Activated T-helper 1 cell treated with anti-CD3 and anti-CD28 coated beads, Interleukin-12 subunit alpha, Interleukin-12 subunit beta, Interleukin-2, Interleukin-4 antibody, amounts not matched to agents 30 ng/mL and 10 ng/mL and 1 ng/mL, durations not matched to agents 14 hours and 24 hours and 36 hours (primary cell): Measurements from ENCODE around the gene TRAP1. TPM values are rescaled to one million over a fixed set of nuclear protein-coding genes. Genes with fewer than 3 reads are reported as not detected.

Experiments
- DNase-seq: peaks from one replicate; pipeline ENCODE4 v3.0.0; 2021; ENCODE audit warnings: low spot score
- H3K27ac Mint-ChIP-seq: one replicate; pipeline ENCODE4 v1.8.0; 2021; ENCODE audit warnings: mild to moderate bottlenecking, mixed read lengths
- H3K27me3 Mint-ChIP-seq: one replicate; pipeline ENCODE4 v1.8.0; 2022; ENCODE audit warnings: mild to moderate bottlenecking, moderate library complexity, mixed read lengths; ENCODE audit not compliant: insufficient read depth
- H3K36me3 Mint-ChIP-seq: one replicate; pipeline ENCODE4 v1.8.0; 2021; ENCODE audit warnings: low read depth, mixed read lengths
- H3K4me1 Mint-ChIP-seq: one replicate; pipeline ENCODE4 v1.8.0; 2021; ENCODE audit warnings: low read depth, mixed read lengths
- H3K4me3 Mint-ChIP-seq: one replicate; pipeline ENCODE4 v1.8.0; 2021; ENCODE audit warnings: mild to moderate bottlenecking, moderate library complexity, mixed read lengths
- H3K9me3 Mint-ChIP-seq: one replicate; pipeline ENCODE4 v1.8.0; 2021; ENCODE audit warnings: mixed read lengths
- intact Hi-C: fragments of 100-400 bp; cut with micrococcal nuclease; formaldehyde crosslinking; loops from one replicate; pipeline ENCODE4 v1.15.1; 2024
- total RNA-seq: library from RNA; stranded (reverse); gene quantifications from 2 replicates; pipeline ENCODE4 v1.2.3, GENCODE V29; 2022

TRAP1 gene
- total RNA-seq: 351 and 353 TPM in 2 replicates

DNA sequence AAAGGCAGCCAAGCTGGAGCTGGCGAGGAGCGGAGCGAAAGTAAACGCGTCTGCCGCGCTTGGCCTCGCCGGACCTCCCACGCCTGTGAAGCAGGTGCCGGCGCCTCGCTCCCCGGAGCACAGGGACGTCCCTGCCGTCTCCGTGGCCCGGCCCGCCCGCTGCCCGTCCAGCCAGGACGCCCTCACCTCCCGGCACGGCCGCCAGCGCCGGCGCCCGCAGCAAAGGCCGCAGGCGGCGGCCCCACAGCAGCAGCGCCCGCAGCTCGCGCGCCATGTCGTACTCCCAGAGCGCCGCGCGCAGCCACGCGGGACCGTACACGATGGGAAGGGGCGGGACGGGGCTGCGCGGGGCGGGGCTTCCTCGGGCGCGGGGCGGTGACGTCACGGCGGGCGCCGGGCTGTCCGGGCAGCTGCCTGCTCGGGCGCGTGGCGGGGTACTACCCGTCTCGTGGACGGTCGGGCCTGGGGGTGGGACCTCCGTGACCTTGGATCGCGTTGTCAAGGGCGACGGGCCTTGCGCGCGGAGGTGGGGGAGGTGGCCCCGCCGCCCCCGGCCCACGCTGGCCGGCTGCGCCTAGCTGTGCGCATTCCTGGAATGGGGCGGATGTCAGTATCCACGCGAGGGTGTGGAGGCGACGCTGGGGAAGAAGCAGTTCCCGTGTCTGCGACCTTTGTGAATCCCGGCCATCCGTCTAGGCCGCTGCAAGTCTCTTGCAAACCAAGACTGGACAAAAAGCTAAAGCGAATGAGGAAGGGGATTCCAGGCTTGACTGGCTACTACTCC lies at the start of gene TRAP1:
TSS of gene TRAP1 (minus strand) at position 290 of the 784 bp plus-strand sequence. CDS start at position 274, 16 bp downstream.
- Mint-ChIP-seq H3K27me3 (peaks cover 2% of the 10 kb centered on the region), H3K4me3 (peak within 1 kb of the TSS; percentile 91), H3K36me3 (peaks cover 15% of the 10 kb centered on the region), H3K4me1 (peaks cover 33% of the 10 kb centered on the region), H3K27ac (peak within 1 kb of the TSS; percentile 90), H3K9me3 (no peaks in the 10 kb centered on the region)
- intact Hi-C loops: loop anchor here (1.0 to 2.0 kb wide), 4 partner anchors 27 to 536 kb away; partner anchors contain the start of genes CREBBP and SLX4
- peak; percentile 87 for DNase-seq

DNA sequence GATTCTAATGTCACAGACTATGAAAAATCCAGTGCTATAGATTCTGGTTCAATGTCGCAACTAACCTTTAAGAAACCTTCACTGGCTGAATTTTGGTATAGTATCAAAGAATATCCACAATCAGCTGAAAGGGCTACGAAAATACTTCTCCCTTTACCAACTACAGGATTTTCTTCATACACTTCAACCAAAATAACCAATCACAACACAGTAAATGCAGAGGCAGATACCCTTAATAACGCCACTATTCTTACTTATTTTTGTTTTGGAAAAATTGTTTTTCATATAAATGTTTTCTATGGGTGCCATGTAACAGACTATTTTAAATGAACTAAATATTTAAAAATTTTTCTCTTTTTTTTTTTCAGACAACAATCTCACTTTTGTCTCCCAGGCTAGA lies 48.9 kb upstream of the TRAP1 start:
- H3K27me3 Mint-ChIP-seq: no peaks in the 10 kb centered on the region
- no peaks in the 10 kb centered on the region for H3K9me3 Mint-ChIP-seq
- no peak overlapping the region for H3K27ac Mint-ChIP-seq
- H3K4me3 Mint-ChIP-seq: no peak overlapping the region
- peaks cover 34% of the 10 kb centered on the region for H3K36me3 Mint-ChIP-seq
- no peak for DNase-seq
- intact Hi-C loops: no loop called here
- H3K4me1 Mint-ChIP-seq: no peaks in the 10 kb centered on the region

DNA sequence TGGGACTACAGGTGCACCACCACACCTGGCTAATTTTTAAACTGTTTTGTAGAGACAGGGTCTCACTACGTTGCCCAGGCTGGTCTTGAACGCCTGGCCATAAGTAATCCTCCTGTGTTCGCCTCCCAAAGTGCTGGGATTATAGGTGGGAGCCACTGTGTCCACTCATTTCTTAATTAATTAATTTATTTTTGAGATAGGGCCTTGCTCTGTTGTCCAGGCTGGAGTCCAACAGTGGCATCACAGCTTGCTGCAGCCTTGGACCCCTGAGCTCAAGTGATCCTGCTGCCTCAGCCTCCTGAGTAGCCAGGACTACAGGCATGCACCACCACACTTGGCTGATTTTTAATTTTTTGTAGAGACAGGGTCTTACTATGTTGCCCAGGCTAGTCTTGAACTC lies 47.1 kb upstream of the TRAP1 start:
- H3K4me3 Mint-ChIP-seq: no peak overlapping the region
- no peaks in the 10 kb centered on the region for H3K27me3 Mint-ChIP-seq
- no peaks in the 10 kb centered on the region for H3K4me1 Mint-ChIP-seq
- H3K36me3 Mint-ChIP-seq: peaks cover 27% of the 10 kb centered on the region
- H3K9me3 Mint-ChIP-seq: no peaks in the 10 kb centered on the region
- intact Hi-C loops: no loop called here
- H3K27ac Mint-ChIP-seq: no peak overlapping the region
- DNase-seq: no peak

DNA sequence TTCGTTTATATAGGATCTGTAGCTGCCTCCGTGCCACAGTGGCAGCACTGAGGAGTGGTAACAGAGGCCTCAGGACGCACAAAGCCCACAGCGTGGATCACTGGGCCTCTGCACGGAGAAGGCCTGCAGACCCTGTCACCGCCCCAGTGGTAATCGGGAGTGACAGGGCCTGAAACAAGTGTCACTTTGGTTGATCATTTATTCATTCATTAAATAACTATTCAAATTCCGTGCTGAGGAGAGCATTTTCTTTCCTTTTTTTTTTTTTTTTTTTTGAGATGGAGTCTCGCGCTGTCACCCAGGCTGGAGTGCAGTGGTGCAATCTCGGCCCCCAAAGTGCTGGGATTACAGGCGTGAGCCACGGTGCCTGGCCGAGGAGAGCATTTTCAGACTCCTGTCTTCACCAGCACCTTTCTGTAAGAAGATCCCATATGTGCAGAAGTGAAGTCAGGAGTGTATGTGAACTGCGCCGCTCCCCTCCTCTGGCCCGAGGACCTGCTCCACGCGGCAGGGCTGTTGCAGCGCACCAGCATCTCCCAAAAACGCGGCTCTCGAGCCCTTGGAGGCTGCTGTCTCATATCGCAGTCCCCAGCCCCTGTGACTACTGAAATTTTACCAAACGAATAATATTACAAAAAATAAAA lies 44.9 kb upstream of the TRAP1 start:
- intact Hi-C loops: no loop called here
- H3K4me1 Mint-ChIP-seq: no peaks in the 10 kb centered on the region
- no peak for DNase-seq
- H3K9me3 Mint-ChIP-seq: no peaks in the 10 kb centered on the region
- no peak overlapping the region for H3K27ac Mint-ChIP-seq
- H3K27me3 Mint-ChIP-seq: no peaks in the 10 kb centered on the region
- H3K4me3 Mint-ChIP-seq: no peak overlapping the region
- peaks cover 23% of the 10 kb centered on the region for H3K36me3 Mint-ChIP-seq

DNA sequence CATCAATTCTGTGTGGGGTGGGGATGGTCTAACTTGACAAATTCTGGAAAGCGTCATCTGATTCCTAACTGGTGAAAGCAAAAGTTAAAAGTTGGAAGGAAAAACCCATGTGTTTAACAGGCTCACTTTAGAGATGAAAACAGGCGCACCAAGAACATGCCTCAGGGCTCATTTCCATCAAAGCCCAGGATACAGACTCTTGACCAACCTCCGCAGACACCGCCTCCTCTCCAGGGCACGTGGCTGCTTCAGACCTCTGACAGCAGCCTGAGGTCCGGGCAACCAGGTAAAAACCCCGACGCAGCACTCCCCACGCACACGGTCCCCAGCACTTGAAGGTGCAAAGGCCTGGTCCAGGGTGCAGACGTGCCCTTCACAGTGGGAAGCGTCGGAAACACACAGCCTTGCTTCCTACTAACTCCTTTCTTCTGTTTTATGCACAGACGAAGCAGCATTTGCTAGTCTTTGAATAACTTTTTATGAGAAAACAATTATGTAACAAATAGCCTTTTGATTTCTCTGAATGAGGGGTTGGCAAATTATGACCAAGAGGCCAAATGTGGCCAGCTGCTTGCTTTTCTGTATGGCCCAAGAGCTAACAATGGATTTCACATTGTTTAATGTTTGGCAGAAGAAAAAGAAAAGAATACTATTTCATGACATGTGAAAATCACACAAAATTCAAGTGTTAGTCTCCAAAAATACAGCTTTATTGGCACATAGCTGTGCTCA lies 44.2 kb upstream of the TRAP1 start:
- no peak for DNase-seq
- no peaks in the 10 kb centered on the region for H3K27me3 Mint-ChIP-seq
- H3K4me1 Mint-ChIP-seq: no peaks in the 10 kb centered on the region
- no peak overlapping the region for H3K4me3 Mint-ChIP-seq
- no peaks in the 10 kb centered on the region for H3K9me3 Mint-ChIP-seq
- intact Hi-C loops: no loop called here
- no peak overlapping the region for H3K27ac Mint-ChIP-seq
- peaks cover 16% of the 10 kb centered on the region for H3K36me3 Mint-ChIP-seq

DNA sequence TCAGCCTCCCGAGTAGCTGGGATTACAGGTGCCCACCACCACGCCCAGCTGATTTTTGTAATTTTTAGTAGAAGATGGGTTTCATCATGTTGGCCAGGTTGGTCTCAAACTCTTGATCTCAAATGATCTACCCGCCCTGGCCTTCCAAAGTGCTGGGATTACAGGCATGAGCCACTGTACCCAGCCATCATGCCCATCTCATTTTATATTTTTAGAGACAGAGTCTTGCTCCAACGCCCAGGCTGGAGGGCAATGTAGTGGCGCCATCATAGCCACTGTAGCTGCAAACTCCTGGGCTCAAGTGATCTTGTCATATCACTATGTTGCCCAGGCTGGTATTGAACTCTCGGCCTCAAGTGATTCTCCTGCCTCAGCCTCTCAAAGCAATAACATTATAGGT lies 43.2 kb upstream of the TRAP1 start:
- Mint-ChIP-seq H3K36me3 (peaks cover 19% of the 10 kb centered on the region), H3K27me3 (no peaks in the 10 kb centered on the region), H3K4me1 (no peaks in the 10 kb centered on the region), H3K4me3 (no peak overlapping the region), H3K9me3 (no peaks in the 10 kb centered on the region), H3K27ac (no peak overlapping the region)
- intact Hi-C loops: no loop called here
- no peak for DNase-seq

DNA sequence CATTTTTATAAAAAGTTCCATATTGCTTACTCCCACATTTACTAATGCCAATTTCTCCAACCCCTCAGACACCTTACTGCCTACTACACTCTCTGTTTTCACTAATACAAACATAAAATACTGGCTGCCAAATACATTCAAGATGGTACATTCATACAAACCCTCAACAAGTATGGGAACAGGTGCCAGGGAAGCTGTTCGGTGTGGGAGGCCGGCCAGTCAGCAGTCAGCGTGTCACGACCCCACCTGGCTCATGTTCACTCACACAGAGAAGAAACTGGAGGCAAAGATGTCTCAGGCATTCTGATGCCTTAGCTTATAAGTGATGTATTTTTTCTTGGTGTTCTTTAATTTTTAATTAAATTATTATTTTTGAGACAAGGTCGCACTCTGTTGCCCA lies 42.4 kb upstream of the TRAP1 start:
- Mint-ChIP-seq H3K27ac (no peak overlapping the region), H3K4me3 (no peak overlapping the region), H3K4me1 (no peaks in the 10 kb centered on the region), H3K36me3 (peaks cover 22% of the 10 kb centered on the region), H3K9me3 (no peaks in the 10 kb centered on the region), H3K27me3 (no peaks in the 10 kb centered on the region)
- intact Hi-C loops: no loop called here
- no peak for DNase-seq

DNA sequence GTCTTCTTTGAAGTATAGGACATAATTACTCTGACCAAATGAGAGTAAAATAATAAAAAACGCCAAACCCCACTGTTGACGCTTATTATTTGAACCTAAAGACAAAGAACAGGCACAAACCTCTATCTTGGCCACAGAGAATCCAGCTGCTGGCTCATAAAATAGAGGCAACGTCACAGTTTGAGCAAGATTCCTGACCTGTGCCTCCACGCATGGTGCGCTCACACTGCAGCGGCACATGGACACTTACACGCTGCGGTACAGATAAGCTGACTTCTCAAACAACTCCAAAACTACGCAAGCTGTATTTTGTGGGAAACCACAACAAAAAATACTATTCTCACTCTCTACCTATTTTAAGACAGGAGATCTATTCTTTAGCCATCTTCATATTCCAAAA lies 38.8 kb upstream of the TRAP1 start:
- H3K27me3 Mint-ChIP-seq: no peaks in the 10 kb centered on the region
- no peaks in the 10 kb centered on the region for H3K9me3 Mint-ChIP-seq
- intact Hi-C loops: no loop called here
- peaks cover 34% of the 10 kb centered on the region for H3K36me3 Mint-ChIP-seq
- no peak overlapping the region for H3K27ac Mint-ChIP-seq
- H3K4me3 Mint-ChIP-seq: no peak overlapping the region
- no peaks in the 10 kb centered on the region for H3K4me1 Mint-ChIP-seq
- no peak for DNase-seq

DNA sequence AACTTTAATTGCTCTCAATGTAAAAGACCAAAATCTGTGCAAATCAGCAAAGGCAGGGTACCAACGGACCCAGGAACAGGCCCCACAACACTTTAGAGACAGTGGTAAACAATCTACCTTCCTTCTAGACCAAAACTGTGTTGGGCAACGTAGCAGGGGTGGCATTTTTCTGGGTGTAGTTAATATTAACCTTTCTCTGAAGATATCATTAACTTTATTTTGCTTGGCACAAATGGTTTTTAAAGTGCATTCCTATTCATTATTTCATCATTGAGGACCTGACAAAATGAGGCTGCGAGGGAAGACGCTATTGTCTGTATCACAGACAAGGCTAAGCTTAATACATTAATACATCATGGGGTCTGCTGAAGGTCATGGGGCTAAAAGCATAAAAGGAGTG lies 37.9 kb upstream of the TRAP1 start:
- no peaks in the 10 kb centered on the region for H3K27me3 Mint-ChIP-seq
- no peaks in the 10 kb centered on the region for H3K9me3 Mint-ChIP-seq
- no peak overlapping the region for H3K4me3 Mint-ChIP-seq
- DNase-seq: no peak
- no peak overlapping the region for H3K27ac Mint-ChIP-seq
- peaks cover 2% of the 10 kb centered on the region for H3K4me1 Mint-ChIP-seq
- intact Hi-C loops: no loop called here
- peaks cover 38% of the 10 kb centered on the region for H3K36me3 Mint-ChIP-seq

DNA sequence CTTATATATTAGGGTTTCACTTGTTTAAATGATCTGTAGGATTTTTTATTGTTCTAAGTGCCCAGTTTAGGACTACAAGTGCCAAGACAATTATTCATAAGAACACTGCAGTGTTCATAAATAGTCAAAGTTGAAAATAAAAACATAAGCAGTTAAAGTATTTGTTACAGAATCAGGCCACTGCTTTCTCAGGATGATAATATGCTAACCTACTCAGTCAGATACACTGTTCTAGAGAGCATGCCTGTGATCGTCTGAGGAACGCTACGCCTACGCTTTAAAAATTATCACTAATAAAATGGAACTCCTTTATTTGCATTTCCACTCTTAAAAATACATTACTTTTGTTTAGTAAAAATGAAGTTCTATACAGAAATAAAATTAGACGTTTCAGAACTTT lies 37.4 kb upstream of the TRAP1 start:
- no peak for DNase-seq
- no peak overlapping the region for H3K4me3 Mint-ChIP-seq
- H3K27ac Mint-ChIP-seq: no peak overlapping the region
- no peaks in the 10 kb centered on the region for H3K9me3 Mint-ChIP-seq
- no peaks in the 10 kb centered on the region for H3K27me3 Mint-ChIP-seq
- intact Hi-C loops: no loop called here
- H3K4me1 Mint-ChIP-seq: peaks cover 7% of the 10 kb centered on the region
- H3K36me3 Mint-ChIP-seq: peaks cover 42% of the 10 kb centered on the region

DNA sequence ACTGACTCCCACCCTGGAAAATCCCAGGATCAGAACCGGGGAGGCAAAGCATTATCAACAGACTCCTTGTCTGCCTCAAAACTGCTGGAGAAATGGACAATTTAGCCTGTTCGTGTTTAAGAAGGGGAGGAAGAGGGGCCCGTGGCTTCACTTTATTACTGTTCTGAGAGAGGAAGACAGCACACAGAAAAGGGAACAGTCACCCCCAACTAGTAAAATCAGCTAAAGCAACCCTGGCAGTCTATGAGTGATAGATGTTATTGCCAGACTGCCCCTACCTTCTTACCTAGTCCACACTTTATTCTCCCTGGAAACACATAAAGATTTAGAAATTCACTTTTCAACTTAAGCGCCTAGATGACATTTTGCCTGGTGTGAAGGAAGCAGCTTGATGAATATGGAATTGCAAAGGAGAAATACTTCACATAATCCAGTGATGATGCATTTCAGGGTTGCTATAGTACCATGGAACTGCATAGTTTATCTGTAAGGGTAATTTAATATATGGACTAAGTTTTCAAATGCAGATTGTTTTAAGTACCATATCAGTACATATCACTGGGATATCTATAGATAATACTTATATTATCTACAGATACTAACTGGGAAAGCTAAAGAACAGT lies 36.9 kb upstream of the TRAP1 start:
- H3K27me3 Mint-ChIP-seq: no peaks in the 10 kb centered on the region
- H3K9me3 Mint-ChIP-seq: no peaks in the 10 kb centered on the region
- peaks cover 9% of the 10 kb centered on the region for H3K4me1 Mint-ChIP-seq
- H3K4me3 Mint-ChIP-seq: no peak overlapping the region
- intact Hi-C loops: no loop called here
- H3K27ac Mint-ChIP-seq: no peak overlapping the region
- DNase-seq: no peak
- H3K36me3 Mint-ChIP-seq: peaks cover 45% of the 10 kb centered on the region

DNA sequence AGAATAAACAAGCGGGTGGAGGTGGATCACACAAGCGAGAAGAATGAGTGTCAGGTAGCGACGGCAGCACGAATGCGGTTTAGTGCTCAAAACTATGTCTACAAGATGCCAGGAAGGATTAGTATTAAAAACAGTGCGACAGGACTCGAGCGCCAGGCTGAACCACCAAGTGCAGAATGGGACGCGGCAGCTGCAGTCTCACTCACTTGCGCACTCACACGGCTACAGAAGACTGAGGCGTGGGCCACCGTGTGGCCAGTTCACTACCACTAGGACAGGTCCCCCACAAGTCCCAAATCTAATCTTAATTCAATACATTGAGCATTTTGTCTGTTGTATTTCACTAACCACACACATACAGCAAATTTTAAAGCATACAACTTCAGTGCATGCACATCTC lies 35.7 kb upstream of the TRAP1 start:
- intact Hi-C loops: no loop called here
- no peaks in the 10 kb centered on the region for H3K27me3 Mint-ChIP-seq
- no peaks in the 10 kb centered on the region for H3K9me3 Mint-ChIP-seq
- H3K27ac Mint-ChIP-seq: no peak overlapping the region
- no peak overlapping the region for H3K4me3 Mint-ChIP-seq
- peaks cover 9% of the 10 kb centered on the region for H3K4me1 Mint-ChIP-seq
- peaks cover 46% of the 10 kb centered on the region for H3K36me3 Mint-ChIP-seq
- DNase-seq: no peak

DNA sequence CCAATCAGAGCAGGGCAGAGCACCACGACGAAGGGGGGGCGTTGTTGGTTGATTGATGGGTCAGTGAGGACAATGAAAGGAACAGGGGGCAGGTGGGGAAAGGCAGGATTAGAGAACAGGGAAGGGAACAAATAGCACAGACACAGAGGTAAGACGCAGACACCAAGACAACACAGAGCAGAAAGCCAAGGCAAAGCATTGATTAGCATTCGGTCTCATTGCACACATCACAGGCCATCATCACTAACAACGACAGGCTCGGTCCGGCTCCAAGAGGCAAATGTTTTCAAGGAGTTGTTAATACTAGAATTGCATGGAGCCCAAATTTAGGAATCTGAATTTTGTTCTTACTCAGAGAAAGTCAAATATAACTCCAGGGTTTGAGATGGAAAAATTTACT lies 34.6 kb upstream of the TRAP1 start:
- H3K27ac Mint-ChIP-seq: peak overlapping the region; percentile 0

More for the DNA sequence above, 34.6 kb upstream of the TRAP1 start:
- peaks cover 9% of the 10 kb centered on the region for H3K4me1 Mint-ChIP-seq
- no peak for DNase-seq
- H3K36me3 Mint-ChIP-seq: peaks cover 48% of the 10 kb centered on the region
- no peaks in the 10 kb centered on the region for H3K27me3 Mint-ChIP-seq
- intact Hi-C loops: no loop called here
- no peaks in the 10 kb centered on the region for H3K9me3 Mint-ChIP-seq
- H3K4me3 Mint-ChIP-seq: no peak overlapping the region
